Epidermal melanocyte (primary cell): ENCODE data around the gene STAP2.

Experiments used
- DNase-seq: peaks from one replicate; pipeline ENCODE4 v3.0.0; 2011; ENCODE audit warnings: low spot score; ENCODE audit not compliant: insufficient read length

STAP2 gene

GRCh38 chr19:4338441-4339355 is at the start of gene STAP2:
Gene STAP2 (minus strand): TSS chr19:4338827. CDS start chr19:4338753, 74 bp downstream.
- peak; percentile 10 for DNase-seq

GRCh38 chr19:4386041-4386782 is 47.6 kb upstream of the STAP2 start:
- DNase-seq: no peak

GRCh38 chr19:4385291-4386040 is 46.8 kb upstream of the STAP2 start:
- DNase-seq: no peak

- DNase-seq: no peak
Measured at GRCh38 chr19:4380254-4380727, 41.7 kb upstream of the STAP2 start.

- no peak for DNase-seq
Measured at GRCh38 chr19:4379383-4380253, 41.0 kb upstream of the STAP2 start.

GRCh38 chr19:4378886-4379285 is 40.3 kb upstream of the STAP2 start:
- no peak for DNase-seq

GRCh38 chr19:4376991-4377781 is 38.6 kb upstream of the STAP2 start:
- no peak for DNase-seq

- no peak for DNase-seq
Measured at GRCh38 chr19:4376671-4376990, 38.0 kb upstream of the STAP2 start.

GRCh38 chr19:4376028-4376670 is 37.5 kb upstream of the STAP2 start:
- no peak for DNase-seq

- no peak for DNase-seq
Measured at GRCh38 chr19:4375164-4376027, 36.8 kb upstream of the STAP2 start.

- no peak for DNase-seq
Measured at GRCh38 chr19:4374498-4375163, 36.0 kb upstream of the STAP2 start.

- DNase-seq: no peak
Measured at GRCh38 chr19:4373601-4374497, 35.2 kb upstream of the STAP2 start.

GRCh38 chr19:4373013-4373367 is 34.4 kb upstream of the STAP2 start:
- DNase-seq: no peak

- no peak for DNase-seq
Measured at GRCh38 chr19:4372165-4373012, 33.8 kb upstream of the STAP2 start.

- no peak for DNase-seq
Measured at GRCh38 chr19:4371247-4372164, 32.9 kb upstream of the STAP2 start.
